Measurements from ENCODE around the gene SNCB.

Gene SNCB

DNA sequence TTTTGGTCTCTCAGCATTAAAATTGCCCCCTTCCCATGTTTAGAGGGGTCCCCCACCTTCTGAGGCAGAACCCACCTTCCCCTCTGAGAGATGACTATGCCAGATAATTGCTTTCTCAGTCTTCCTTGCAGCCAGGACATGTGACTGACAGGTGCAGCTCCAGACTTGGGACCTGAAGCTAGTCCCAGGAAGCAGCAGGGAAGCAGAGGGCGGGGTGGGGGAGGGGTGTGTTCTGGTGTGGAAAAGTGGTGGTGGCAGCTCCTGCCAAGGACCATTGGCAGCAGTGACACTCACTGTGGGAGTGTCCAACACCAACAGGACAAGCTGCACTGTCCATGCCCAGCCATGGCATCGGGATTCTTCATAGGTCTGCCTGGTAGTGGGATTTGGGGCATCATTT, 2.4 kb upstream of the SNCB start:
- Histone ChIP-seq H3K27me3 (ENCODE audit: control insufficient read depth in 1 of 2, insufficient read depth in 2 of 2, low read length in 2 of 2) (peaks cover 47 to 50% of the 10 kb centered on the region in 2 donors), H3K36me3 (ENCODE audit: control insufficient read depth in 1 of 2, insufficient read depth in 2 of 2, low read length in 2 of 2) (no peaks in the 10 kb centered on the region), H3K9me3 (ENCODE audit: control insufficient read depth in 1 of 2, low read length in 2 of 2) (peaks cover 0 to 3% of the 10 kb centered on the region in 2 donors), H3K27ac (ENCODE audit: low read depth, low read length) (no peak overlapping the region), H3K9ac (ENCODE audit: low read depth in 1 of 2, low read length in 2 of 2) (no peak overlapping the region), H3K4me3 (ENCODE audit: low read depth in 1 of 2, low read length in 2 of 2) (no peak overlapping the region), H3K4me1 (ENCODE audit: control insufficient read depth in 1 of 2, insufficient read depth in 2 of 2, low read length in 2 of 2) (peaks cover 4 to 8% of the 10 kb centered on the region in 2 donors)

DNA sequence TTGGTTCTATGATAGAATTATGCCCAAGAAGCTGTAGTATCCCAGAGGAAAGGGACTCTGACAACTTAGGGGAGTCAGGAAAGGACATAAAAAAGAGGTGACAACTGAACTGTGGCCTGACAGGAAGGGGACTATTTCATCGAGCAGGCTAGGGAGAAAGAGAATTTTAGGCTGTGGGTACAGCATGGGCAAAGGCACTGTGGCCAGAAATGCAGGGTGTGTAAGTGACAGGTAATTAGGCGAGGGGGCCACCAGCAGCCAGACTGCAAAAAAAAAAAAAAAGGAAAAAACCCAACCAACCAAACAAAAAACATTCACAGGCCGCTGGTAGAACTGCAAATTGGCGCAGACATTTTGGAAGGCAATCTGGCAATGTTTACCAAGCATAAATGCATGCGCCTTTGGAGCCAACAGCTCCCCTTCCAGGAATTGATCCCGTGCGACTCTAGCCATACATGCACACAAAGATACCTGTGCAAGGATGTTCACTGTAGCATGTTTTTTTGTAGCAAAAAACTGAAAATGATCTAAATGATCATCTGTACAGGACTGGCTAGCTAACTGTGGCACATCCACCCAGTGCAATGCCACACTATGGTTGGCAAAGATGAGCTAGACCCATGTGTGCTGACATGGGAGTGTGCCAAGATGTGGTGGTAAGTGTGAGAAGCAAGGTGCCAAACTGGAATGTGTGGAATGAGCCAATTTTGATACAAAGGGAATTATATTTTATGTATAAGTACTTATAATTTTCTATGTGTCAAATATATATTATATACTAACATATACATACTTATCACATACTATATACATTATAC, 1.3 kb upstream of the SNCB start:
- Histone ChIP-seq H3K36me3 (ENCODE audit: control insufficient read depth in 1 of 2, insufficient read depth in 2 of 2, low read length in 2 of 2) (no peaks in the 10 kb centered on the region), H3K27ac (ENCODE audit: low read depth, low read length) (no peak overlapping the region), H3K9me3 (ENCODE audit: control insufficient read depth in 1 of 2, low read length in 2 of 2) (peaks cover 0 to 3% of the 10 kb centered on the region in 2 donors), H3K27me3 (ENCODE audit: control insufficient read depth in 1 of 2, insufficient read depth in 2 of 2, low read length in 2 of 2) (peaks cover 49 to 62% of the 10 kb centered on the region in 2 donors), H3K9ac (ENCODE audit: low read depth in 1 of 2, low read length in 2 of 2) (no peak overlapping the region), H3K4me1 (ENCODE audit: control insufficient read depth in 1 of 2, insufficient read depth in 2 of 2, low read length in 2 of 2) (peaks cover 4 to 14% of the 10 kb centered on the region in 2 donors), H3K4me3 (ENCODE audit: low read depth in 1 of 2, low read length in 2 of 2) (no peak overlapping the region)

DNA sequence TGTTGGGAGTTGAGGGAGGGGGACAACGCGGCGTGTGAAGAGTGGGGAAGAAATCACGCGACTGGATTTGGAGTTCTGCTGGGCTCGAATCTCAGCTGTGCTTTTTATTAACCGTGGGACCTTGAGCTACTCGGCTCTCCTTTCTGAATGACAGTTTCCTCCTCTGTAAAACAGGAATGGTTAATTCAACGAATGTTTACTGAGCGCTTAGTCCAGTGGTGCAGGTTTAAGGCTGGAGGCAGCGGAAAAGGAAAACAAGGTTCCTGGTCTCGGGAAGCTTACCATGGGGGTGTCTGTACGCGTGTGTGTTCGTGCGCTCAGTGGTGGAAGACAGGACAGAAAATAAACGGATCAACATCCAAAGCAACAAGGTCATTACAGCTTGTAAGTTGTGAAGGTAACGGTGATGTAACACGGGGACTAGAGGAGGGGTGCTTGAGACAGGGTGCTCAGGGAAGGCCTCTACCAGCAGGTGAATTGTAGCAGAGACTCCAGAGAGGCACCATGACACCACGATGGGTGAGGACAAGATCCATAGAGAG, 418 bp upstream of the SNCB start:
- peak overlapping the region; percentile 24 to 48 for H3K4me3 ChIP-seq (ENCODE audit: low read depth in 1 of 2, low read length in 2 of 2)
- no peak overlapping the region for H3K9ac ChIP-seq (ENCODE audit: low read depth in 1 of 2, low read length in 2 of 2)
- no peaks in the 10 kb centered on the region for H3K36me3 ChIP-seq (ENCODE audit: control insufficient read depth in 1 of 2, insufficient read depth in 2 of 2, low read length in 2 of 2)
- peaks cover 4 to 14% of the 10 kb centered on the region in 2 donors for H3K4me1 ChIP-seq (ENCODE audit: control insufficient read depth in 1 of 2, insufficient read depth in 2 of 2, low read length in 2 of 2)
- peaks cover 56 to 68% of the 10 kb centered on the region in 2 donors for H3K27me3 ChIP-seq (ENCODE audit: control insufficient read depth in 1 of 2, insufficient read depth in 2 of 2, low read length in 2 of 2)
- peaks cover 0 to 3% of the 10 kb centered on the region in 2 donors for H3K9me3 ChIP-seq (ENCODE audit: control insufficient read depth in 1 of 2, low read length in 2 of 2)
- H3K27ac ChIP-seq (ENCODE audit: low read depth, low read length) = no peak overlapping the region

DNA sequence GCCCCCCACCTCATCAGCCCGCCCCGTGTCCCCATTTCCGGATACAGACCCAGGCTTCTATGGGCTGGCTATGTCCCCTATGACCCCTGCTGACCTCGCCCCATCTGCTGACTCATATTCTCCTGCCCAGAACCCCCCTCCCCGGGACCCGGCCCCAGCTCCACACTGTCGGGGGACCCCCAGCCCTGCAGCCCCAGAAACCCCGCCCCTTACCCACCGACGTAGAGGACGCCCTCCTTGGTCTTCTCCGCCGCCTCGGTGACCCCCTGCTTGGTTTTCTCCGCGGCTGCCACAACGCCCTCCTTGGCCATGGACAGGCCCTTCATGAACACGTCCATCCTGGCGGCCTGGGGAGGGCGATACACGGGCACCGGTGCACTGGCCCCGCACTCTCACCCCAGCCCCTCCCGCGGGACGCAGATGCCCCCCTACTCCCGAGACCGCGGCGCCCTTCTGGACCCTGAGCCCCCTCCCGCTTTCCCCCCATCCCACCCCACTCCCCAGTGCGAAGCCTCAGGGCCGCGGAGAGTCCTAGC, 949 bp downstream of the SNCB start:
- H3K27ac ChIP-seq (ENCODE audit: low read depth, low read length) = no peak overlapping the region
- peaks cover 4 to 14% of the 10 kb centered on the region in 2 donors for H3K4me1 ChIP-seq (ENCODE audit: control insufficient read depth in 1 of 2, insufficient read depth in 2 of 2, low read length in 2 of 2)
- H3K36me3 ChIP-seq (ENCODE audit: control insufficient read depth in 1 of 2, insufficient read depth in 2 of 2, low read length in 2 of 2) = no peaks in the 10 kb centered on the region
- H3K4me3 ChIP-seq (ENCODE audit: low read depth in 1 of 2, low read length in 2 of 2) = no peak overlapping the region
- peaks cover 66 to 73% of the 10 kb centered on the region in 2 donors for H3K27me3 ChIP-seq (ENCODE audit: control insufficient read depth in 1 of 2, insufficient read depth in 2 of 2, low read length in 2 of 2)
- no peaks in the 10 kb centered on the region for H3K9me3 ChIP-seq (ENCODE audit: control insufficient read depth in 1 of 2, low read length in 2 of 2)
- H3K9ac ChIP-seq (ENCODE audit: low read depth in 1 of 2, low read length in 2 of 2) = no peak overlapping the region

DNA sequence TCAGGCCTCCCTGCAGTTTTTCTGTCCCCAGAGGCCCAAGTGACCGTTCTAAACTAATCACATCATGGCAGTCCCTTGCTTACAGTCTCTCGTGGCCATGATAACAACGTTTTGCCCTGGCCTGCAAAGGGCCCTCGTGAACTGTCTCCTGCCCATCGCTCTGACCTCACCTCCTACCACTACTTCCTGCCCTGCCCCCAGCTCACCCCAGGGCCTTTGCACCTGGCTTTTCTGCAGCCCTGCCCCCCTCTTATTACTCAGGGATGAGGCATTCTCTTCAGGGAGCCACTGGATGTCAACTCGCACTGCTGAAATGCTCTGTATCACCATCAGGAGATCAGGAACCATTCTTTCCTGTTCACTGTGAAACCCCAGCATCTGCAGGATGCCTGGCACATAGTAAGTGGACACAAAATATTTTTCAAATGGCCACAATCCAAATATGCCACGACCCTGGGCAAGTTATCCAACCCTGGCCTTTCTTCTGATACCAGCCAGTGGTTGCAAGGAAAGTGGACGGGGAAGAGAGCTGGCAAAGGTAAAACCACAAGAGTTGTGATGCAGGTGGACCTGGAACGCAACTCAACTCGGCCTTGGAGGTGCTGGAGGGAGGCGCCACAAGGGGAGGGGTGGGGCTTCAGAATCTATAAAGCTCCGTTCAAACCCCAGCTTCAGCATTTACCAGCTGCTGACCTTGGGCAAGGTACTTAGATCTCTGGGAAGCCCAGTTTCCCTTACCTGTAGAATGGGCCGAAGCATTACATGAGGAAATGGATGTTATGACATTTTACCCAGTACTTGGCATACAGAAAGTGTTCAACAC, 1.7 kb downstream of the SNCB start:
- H3K9me3 ChIP-seq (ENCODE audit: control insufficient read depth in 1 of 2, low read length in 2 of 2) = no peaks in the 10 kb centered on the region
- H3K27me3 ChIP-seq (ENCODE audit: control insufficient read depth in 1 of 2, insufficient read depth in 2 of 2, low read length in 2 of 2) = peaks cover 69 to 70% of the 10 kb centered on the region in 2 donors
- no peaks in the 10 kb centered on the region for H3K36me3 ChIP-seq (ENCODE audit: control insufficient read depth in 1 of 2, insufficient read depth in 2 of 2, low read length in 2 of 2)
- no peak overlapping the region for H3K4me3 ChIP-seq (ENCODE audit: low read depth in 1 of 2, low read length in 2 of 2)
- peaks cover 4 to 14% of the 10 kb centered on the region in 2 donors for H3K4me1 ChIP-seq (ENCODE audit: control insufficient read depth in 1 of 2, insufficient read depth in 2 of 2, low read length in 2 of 2)
- H3K9ac ChIP-seq (ENCODE audit: low read depth in 1 of 2, low read length in 2 of 2) = no peak overlapping the region
- no peak overlapping the region for H3K27ac ChIP-seq (ENCODE audit: low read depth, low read length)

DNA sequence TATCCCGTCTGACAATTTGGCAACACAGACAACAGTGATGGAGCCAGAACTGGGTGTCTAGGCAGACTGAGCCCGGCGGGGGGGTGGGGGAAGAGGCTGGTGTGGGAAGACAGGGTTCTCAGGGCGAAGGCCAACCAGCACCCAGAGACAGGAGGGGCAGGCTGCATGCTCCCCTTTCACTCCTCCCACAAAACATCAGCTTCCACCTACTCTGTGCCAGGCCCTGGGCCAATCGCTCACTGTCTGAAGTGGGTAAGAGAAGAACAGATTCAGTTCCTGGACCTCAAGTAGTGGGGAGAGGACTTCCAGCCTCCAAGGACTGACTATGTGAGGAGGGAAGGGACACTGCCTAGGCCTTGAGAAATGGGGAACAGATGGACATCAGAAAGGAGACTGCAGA, 2.8 kb downstream of the SNCB start:
- H3K27me3 ChIP-seq (ENCODE audit: control insufficient read depth in 1 of 2, insufficient read depth in 2 of 2, low read length in 2 of 2) = peaks cover 64 to 66% of the 10 kb centered on the region in 2 donors

DNA sequence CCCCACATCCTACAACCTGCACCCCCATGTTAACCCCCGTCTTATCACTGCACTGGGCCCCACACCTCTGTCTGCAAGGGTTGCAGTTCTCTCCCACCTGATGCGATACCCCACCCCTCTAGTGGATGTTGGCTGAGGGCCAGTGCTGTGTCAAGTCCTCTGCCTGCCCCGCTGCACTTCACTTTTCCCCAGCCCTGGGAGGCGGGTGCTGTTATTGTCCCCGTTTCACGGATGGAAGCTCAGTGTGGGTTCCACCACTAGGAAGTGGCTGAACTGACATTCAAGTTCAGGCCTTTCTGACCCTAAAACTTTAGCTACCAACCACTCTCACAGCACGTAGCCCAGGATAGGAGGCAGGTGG, 3.5 kb downstream of the SNCB start:
- Histone ChIP-seq H3K27me3 (ENCODE audit: control insufficient read depth in 1 of 2, insufficient read depth in 2 of 2, low read length in 2 of 2) (peaks cover 63 to 67% of the 10 kb centered on the region in 2 donors), H3K4me3 (ENCODE audit: low read depth in 1 of 2, low read length in 2 of 2) (no peak overlapping the region), H3K36me3 (ENCODE audit: control insufficient read depth in 1 of 2, insufficient read depth in 2 of 2, low read length in 2 of 2) (no peaks in the 10 kb centered on the region), H3K9me3 (ENCODE audit: control insufficient read depth in 1 of 2, low read length in 2 of 2) (no peaks in the 10 kb centered on the region), H3K27ac (ENCODE audit: low read depth, low read length) (no peak overlapping the region), H3K9ac (ENCODE audit: low read depth in 1 of 2, low read length in 2 of 2) (no peak overlapping the region), H3K4me1 (ENCODE audit: control insufficient read depth in 1 of 2, insufficient read depth in 2 of 2, low read length in 2 of 2) (peaks cover 4 to 14% of the 10 kb centered on the region in 2 donors)

More for the DNA sequence above, 2.8 kb downstream of the SNCB start:
- Histone ChIP-seq H3K4me1 (ENCODE audit: control insufficient read depth in 1 of 2, insufficient read depth in 2 of 2, low read length in 2 of 2) (peaks cover 4 to 14% of the 10 kb centered on the region in 2 donors), H3K9me3 (ENCODE audit: control insufficient read depth in 1 of 2, low read length in 2 of 2) (no peaks in the 10 kb centered on the region), H3K36me3 (ENCODE audit: control insufficient read depth in 1 of 2, insufficient read depth in 2 of 2, low read length in 2 of 2) (no peaks in the 10 kb centered on the region), H3K9ac (ENCODE audit: low read depth in 1 of 2, low read length in 2 of 2) (no peak overlapping the region), H3K4me3 (ENCODE audit: low read depth in 1 of 2, low read length in 2 of 2) (no peak overlapping the region), H3K27ac (ENCODE audit: low read depth, low read length) (no peak overlapping the region)

DNA sequence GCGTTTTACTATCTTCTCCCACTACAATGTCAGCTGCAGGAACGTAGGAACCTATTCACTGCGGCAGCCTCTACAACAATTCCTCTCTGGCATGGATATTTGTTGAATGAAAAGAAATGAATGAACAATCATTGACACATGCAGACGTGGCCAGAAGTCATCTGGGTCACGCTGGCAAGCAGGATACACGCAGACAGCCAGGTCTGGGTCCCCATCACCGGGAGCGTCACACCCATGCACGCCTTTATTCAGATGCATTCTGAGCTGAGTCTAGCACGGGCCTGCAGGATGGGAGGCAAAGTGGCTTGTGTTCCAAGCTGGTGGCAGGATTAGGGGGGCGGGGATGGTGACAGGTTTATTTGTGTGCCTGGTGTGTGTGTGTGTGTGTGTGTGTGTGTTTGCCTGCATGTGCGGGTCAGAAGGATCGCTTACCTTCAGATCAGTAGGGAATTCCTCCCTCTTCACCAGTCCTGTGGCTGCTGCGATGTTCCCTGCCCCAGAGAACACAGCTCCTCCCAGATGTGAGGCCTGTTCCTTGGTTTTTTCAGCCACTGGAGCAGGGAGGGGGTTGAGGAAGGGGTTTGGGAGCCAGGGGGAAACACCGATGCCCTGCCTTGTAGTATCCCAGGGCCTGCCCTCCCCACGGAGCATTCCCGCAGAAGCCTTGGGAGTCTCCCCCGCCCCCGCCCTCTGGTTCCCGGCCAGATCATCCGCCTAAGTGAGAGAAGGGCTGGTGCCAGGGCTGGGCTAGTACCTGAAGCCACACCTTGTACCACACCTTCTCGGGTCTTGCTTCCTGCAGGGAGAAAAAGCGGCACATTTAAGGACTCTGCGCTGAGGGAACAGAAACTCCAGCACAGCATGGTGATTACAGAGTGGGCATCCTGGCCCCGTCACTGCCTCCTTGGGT, 4.1 kb downstream of the SNCB start:
- H3K4me1 ChIP-seq (ENCODE audit: control insufficient read depth in 1 of 2, insufficient read depth in 2 of 2, low read length in 2 of 2) = peaks cover 4 to 14% of the 10 kb centered on the region in 2 donors
- H3K36me3 ChIP-seq (ENCODE audit: control insufficient read depth in 1 of 2, insufficient read depth in 2 of 2, low read length in 2 of 2) = no peaks in the 10 kb centered on the region
- peaks cover 62 to 67% of the 10 kb centered on the region in 2 donors for H3K27me3 ChIP-seq (ENCODE audit: control insufficient read depth in 1 of 2, insufficient read depth in 2 of 2, low read length in 2 of 2)
- no peak overlapping the region for H3K4me3 ChIP-seq (ENCODE audit: low read depth in 1 of 2, low read length in 2 of 2)
- no peak overlapping the region for H3K27ac ChIP-seq (ENCODE audit: low read depth, low read length)
- H3K9me3 ChIP-seq (ENCODE audit: control insufficient read depth in 1 of 2, low read length in 2 of 2) = no peaks in the 10 kb centered on the region
- H3K9ac ChIP-seq (ENCODE audit: low read depth in 1 of 2, low read length in 2 of 2) = no peak overlapping the region

DNA sequence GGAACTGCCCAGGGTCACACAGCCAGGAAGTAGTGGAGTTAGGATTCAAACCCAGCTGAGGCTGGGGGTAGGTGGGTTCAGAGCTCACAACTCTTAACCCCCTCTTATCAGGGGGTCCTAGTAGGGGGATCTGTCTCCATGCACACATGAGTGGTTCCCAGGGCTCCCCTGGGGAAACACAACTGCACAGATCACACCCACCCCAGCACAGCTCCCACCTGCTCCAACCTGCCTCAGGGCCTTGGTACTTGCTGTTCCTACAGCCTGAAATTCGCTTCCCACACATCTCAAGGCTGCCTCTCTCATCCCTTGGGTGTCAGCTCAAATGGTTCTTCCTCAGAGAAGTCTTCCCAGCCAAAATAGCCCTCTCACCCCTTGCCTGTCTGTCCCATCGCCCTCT, 4.8 kb downstream of the SNCB start:
- H3K27ac ChIP-seq (ENCODE audit: low read depth, low read length) = no peak overlapping the region
- H3K4me1 ChIP-seq (ENCODE audit: control insufficient read depth in 1 of 2, insufficient read depth in 2 of 2, low read length in 2 of 2) = peaks cover 4 to 9% of the 10 kb centered on the region in 2 donors
- H3K9ac ChIP-seq (ENCODE audit: low read depth in 1 of 2, low read length in 2 of 2) = no peak overlapping the region
- H3K36me3 ChIP-seq (ENCODE audit: control insufficient read depth in 1 of 2, insufficient read depth in 2 of 2, low read length in 2 of 2) = no peaks in the 10 kb centered on the region
- H3K27me3 ChIP-seq (ENCODE audit: control insufficient read depth in 1 of 2, insufficient read depth in 2 of 2, low read length in 2 of 2) = peaks cover 61 to 67% of the 10 kb centered on the region in 2 donors
- H3K4me3 ChIP-seq (ENCODE audit: low read depth in 1 of 2, low read length in 2 of 2) = no peak overlapping the region
- H3K9me3 ChIP-seq (ENCODE audit: control insufficient read depth in 1 of 2, low read length in 2 of 2) = no peaks in the 10 kb centered on the region
